ENCODE results near the gene RNF11. TPM values are rescaled to one million over a fixed set of nuclear protein-coding genes. Genes with fewer than 3 reads are reported as not detected.

The RNF11 gene
- 158 and 164 TPM in 2 replicates for total RNA-seq

DNA sequence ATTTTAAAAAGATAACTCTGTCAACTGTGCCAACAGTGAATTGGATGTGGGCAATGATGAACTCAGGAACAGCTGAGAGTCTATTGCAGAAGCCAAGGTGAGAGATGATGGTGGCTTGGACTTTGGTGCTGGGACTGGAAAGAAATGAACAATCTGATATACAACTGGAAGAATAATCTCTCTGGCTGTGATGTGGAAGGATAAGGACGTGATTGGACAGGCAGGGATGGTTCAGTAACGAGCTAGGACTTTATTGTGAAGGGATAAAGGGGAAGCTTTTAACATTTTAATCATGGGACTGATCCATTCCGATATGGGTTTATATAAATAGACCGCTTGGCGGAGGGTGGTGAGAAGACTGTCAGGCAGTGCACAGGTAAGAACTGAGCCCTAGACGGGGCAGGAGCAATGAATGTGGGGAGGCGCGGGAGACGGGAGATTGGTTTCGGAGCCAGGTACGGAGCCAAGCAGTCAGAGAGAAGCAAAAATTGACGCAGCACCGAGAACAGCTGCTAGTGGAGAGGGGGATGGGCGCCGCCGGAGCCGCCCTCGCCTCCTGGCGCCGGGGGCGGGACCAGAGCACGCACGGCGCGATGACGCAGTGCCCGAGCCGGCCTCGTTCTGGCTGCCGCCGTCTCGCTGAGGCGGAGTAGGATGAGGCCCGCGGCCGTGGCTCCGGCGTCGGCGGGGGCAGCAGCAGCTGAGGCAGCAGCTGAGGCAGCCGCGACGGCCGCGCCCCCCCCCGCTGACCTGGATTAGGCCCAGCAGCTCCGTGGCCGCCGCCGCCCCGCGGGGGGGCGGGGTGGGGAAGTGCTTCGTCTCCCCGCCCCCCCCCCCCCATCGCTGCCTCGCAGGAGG, at the start of gene RNF11:
TSS of gene RNF11 (plus strand) at position 601 of the 858 bp plus-strand sequence. CDS start 484 bp downstream, outside the sequence.

Other genes starting within 250 kb of the RNF11 start
- gene C1orf185, start 134.0 kb upstream of the RNF11 start, total RNA-seq, result not detected in 2 replicates
- gene TTC39A, start 94.3 kb downstream of the RNF11 start, total RNA-seq, result 1.6 and 2.0 TPM in 2 replicates